GM19240 (cell line): ENCODE data around the gene LDOC1.
"Not testable (repeated sequence)": the region's sequence is repeated elsewhere in the genome, so short reads cannot be mapped to it uniquely, and the experiment has no call there.

Source experiments
- DNase-seq: peaks from one replicate; pipeline ENCODE4 v3.0.0; 2011; ENCODE audit warnings: low spot score; ENCODE audit not compliant: insufficient read length

The LDOC1 gene

DNA sequence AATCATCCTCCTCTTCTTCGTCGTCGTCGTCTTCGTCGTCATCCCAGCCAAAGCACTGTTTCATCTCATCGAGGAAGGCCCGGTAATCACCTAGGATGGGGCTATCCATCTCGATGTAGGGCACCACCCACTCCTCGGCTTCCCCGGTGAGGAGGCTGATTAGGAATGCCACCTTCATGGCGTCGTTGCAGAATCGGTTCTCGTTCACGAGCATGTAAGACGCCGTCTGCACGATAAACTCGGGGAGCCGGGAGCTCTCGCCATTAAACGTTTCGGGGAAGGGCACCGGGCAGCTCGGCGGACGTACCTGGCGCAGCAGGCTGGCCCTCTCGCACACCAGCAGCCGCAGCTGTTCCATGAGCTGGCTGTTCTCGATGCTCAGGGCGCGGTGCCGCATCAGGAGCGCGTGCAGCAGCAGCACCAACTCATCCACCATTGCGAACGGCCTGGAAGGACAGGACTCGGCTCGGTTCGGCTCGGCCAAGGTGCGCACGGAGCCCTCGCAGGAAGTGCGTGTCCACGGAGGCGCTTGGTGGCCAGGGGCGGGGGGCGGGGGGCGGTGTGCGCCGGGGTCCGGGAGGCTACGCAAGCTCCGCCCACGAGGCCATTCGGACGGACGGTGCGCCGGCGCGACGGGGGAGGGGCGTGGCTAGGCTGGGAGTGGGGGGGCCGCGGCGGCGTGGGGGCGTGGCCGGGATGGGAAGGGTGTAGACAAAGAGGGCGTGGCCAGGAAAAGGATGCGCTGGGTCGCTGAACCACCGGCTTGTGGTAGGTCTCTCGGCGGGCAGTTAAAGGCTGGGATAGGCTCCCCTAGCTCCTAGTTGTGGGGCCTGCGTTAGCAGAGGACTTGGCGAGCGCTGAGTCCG lies at the start of gene LDOC1:
LDOC1 (minus strand) TSS at position 544 of the 866 bp plus-strand sequence; CDS start at position 436, 108 bp downstream.
- no peak for DNase-seq

DNA sequence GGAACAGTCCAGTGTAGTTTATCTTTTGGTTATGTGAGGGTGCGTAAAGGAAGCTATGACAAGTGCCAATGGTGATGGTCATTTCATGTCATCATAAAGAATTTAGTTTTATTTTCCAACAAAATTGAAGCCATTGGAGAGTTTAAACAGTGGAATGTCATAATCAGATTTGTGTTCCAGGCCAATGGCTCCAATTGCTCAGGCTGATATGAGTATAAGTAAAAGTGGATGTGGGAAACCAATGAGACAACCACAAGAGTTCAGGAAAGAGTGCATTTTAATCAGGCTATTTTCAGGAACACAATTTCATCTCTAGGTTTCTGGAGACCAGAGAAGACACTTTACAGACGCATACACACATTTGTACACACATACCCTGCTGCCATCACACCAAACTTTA lies 44.7 kb upstream of the LDOC1 start:
- DNase-seq = no peak

DNA sequence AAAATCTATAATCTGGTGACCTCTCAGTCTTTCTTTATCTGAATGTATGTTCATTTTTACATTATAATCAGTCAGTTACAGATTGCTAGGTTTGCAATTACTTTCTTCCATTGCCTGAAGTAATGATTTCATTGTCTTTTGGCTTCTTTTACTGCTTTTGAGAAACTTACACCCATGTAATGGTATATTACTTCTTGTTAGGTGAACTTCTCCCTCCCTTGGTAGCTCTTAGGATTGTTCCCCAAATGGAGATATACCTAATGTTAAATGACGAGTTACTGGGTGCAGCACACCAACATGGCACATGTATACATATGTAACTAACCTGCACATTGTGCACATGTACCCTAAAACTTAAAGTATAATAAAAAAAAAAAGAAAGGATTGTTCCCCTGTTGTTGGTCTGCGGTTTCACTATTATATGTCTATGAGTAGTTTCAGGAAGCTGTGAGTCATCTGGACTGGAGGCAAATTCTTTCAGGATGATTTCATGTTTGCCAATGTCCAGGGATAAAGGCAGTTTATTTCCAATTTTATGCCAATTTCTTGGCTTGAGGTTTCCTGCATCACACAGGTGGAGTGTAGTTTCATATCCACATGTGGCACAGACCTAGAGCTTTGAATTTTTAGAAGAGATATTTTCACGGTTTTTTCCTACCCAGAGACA lies 43.5 kb upstream of the LDOC1 start:
- DNase-seq = no peak

DNA sequence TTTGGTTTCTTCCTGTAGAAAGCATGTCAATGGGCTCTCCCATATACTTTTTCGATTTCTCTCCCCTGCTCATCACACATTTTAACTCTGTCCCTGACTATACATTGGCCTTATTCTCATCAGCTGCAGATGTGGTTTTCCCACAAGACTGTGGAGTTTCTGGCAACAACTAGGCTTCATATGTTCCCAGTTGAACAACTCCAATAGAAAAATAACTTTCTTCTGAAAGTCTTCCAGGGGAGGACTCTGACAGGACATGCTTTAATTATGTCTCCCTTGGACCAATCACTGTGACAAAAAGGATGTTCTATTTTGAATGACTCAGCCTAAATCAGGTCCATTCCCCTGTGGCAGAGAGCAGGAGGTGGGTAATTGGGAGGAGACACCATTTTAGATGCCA lies 37.3 kb upstream of the LDOC1 start:
- no peak for DNase-seq

DNA sequence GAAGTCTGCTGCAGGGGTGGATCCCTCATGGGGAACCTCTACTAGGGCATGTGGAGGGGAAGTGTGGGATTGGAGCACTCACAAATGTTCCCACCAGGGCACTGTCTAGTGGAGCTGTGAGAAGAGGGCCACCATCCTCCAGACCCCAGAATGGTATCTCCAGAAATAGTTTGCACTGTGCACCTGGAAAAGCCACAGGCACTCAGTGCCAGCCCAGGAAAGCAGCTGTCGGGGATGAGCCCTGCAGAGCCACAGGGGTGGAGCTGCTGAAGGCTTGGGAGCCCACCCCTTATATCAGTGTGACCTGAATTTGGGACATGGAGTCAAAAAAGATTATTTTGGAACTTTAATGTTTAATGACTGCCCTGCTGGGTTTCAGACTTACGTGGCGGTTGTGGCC lies 25.0 kb upstream of the LDOC1 start:
- no peak for DNase-seq

DNA sequence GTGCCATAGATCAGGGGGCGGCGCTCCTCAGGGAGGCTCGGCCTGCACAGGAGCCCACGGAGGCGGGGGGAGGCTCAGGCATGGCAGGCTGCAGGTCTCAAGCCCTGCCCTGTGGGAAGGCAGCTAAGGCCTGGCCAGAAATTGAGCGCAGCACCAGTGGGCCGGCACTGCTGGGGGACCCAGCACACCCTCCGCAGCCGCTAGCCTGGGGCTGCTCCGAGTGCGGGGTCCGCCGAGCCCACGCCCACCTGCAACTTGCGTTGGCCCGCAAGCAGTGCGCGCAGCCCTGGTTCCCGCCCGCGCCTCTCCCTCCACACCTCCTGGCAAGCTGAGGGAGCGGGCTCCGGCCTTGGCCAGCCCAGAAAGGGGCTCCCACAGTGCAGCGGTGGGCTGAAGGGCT lies 11.6 kb upstream of the LDOC1 start:
- DNase-seq = not testable (repeated sequence)

DNA sequence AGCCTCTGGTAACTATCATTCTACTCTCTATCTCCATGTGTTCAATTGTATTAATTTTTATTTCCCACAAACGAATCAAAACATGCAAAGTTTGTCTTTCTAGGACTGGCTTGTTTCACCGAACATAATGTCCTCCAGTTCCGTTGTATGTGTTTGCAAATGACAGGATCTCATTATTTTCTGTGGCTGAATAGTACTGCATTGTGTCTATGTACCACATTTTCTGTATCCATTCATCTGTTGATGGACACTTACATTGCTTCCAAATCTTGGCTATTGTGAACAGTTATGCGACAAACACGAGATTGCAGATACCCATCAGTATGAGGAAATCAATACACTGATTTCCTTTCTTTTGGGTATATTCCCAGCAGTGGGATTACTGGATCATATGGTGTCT lies 8.4 kb upstream of the LDOC1 start:
- DNase-seq = no peak

DNA sequence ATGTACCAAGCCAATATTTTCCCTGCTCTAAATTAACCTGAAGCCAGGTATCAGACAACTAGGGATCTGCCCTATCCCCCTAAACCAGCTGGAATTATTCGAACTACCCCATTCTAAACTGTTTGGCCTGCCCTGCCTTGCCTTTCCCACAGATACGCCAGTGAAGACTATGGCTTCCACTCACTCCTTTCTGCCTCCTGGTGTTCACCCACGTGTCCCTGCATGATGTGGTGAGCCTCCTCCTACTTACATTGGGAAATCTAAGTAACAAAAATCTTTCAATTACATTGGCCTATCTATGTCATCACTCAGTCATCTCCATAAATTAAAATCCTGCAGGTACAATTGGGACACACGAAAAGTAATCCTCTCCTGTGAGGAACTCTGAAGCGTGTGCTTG lies 6.1 kb upstream of the LDOC1 start:
- no peak for DNase-seq

DNA sequence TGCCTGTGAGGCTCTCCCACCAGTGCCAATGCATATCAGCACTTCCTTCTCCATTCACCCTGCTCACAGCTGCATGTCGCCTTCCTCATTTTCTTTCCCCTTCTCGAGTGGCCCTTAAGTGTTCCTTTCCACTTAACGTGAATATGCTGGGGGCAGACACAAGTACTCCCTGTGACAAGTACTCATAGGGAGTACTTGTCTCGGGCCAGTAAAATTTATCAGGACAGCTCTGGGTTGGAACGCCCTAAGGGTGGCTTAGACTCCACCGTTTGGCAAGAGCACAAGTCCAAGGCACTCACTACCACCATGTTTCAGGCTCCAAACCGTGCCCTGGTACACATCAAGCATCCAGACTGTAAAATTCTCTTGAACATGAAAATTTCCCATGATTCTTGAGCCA lies 3.9 kb upstream of the LDOC1 start:
- no peak for DNase-seq

DNA sequence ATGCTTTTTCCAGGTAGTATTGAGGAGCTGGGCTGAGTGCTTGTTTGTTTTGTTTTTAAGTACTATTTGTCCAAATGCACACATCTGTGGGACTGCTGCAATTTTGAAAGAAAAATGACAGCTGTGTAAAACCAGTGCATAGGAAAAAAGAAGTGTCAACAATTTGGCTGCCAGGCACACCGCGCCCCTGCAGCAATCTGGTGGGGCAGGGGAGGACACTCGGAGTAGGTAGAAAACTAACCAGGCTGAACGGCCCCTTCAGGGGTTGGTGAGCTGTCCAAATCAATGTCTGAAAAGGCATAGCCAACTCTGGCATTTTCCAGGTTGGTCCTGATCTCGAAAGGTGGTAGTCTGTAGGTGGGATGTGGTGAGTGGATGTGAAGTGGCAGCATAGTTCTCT lies 1.1 kb downstream of the LDOC1 start:
- no peak for DNase-seq

DNA sequence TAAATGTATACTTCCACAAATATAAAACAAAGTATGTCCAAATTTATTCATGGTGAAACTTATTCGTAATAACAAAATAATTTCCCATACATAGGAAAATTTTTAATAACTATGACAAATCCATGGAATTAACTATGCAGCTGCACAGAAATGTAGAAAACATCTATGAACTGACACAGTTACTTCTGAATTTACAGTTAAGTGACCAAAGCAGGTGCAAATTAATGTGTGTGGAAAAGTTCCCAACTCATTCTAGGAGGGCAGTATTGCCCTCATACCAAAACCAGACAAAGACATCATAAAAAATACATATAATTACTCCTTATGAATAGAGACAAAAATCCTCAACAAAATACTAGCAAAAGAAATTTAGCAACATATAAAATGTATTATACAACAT lies 12.5 kb downstream of the LDOC1 start:
- no peak for DNase-seq

DNA sequence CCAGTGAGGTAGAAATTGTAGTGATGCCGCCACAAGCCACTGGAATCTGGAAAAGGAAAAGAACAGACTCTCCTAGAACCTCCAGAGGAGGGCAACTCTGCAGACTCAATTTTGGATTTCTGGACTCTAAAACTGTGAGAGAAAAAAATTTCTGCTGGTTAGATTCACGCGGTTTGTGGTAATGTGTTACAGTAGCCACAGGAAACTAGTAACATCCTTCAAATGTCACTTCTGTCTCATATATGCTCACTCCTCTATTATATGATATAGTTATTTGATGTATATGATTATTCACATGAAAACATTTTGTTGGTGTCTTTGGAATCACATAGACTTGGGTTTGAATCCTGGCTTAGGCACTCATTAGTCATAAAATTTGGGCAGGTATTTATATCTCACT lies 18.8 kb downstream of the LDOC1 start:
- no peak for DNase-seq

DNA sequence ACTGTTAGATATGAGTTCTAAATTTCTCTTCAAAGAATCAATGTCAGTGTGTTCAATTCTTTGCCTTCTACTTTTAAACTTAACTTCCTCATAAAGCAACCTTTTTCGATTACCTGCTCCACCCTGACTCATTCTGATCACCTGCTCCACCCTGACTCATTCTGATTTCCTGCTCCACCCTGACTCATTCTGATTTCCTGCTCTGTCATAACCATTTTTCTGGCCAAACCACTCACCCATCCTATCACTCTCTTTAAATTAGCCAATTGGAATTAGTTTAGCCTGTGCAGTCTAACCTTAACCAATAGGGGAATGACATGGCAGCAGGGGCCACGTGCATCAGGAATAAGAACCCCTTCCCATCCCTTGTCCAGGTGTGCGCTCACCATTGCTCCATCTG lies 21.7 kb downstream of the LDOC1 start:
- not testable (repeated sequence) for DNase-seq

DNA sequence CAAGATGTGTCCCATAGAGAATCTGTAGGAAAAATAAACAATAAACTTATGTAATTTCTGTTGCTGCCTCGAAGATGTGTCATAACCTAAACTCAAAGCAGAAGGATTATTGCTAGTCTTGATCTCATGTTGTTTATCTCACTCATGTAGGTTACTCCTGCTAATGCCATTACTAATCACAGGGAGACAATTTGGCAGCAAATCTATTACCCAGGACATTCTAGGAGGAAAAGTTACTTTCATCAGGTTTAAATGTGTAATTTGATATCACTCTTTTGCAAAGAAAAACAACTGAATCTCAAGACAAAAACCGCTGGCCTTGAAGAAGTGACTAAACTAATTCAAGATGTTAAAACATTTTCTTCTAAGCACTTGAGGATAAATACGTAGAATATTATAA lies 34.0 kb downstream of the LDOC1 start:
- no peak for DNase-seq

DNA sequence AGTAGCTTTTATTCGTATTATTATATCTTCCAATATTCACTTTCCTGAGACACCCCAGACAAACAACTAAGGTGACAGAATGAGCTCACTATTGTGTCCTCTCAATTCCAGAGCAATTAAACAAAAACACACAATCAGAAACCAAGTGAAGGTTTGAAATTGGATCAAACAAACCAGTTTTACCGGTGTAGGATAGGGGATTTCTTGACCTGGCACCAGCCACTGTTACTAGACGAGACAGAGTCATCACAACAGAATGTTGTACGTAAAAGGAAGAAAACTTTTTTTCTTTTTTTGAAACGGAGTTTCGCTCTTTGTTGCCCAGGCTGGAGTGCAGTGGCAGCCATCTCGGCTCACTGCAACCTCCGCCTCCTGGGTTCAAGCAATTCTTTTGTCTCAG lies 43.7 kb downstream of the LDOC1 start:
- DNase-seq = no peak

DNA sequence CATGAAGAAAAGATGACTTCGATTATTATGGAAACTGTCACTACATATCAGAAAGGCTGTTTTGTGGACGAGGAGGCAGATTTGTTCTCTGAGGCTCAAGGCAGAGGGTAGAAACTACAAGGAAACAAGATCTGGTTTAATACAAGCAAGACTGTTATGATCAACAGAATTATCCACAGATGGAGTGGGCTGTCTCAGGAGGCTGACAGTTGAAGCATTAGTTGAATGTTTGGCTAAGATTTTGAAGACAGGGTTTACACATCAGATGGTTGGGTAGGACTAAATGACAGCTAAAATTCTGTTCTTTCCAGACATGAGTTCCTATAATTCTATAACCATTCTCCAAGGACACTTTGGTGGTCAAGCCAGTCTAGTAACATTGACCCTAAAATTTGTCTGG lies 49.8 kb downstream of the LDOC1 start:
- DNase-seq = no peak
